ENCODE data around the gene UTP20. TPM values are rescaled to one million over a fixed set of nuclear protein-coding genes. Genes with fewer than 3 reads are reported as not detected.
"Not testable (repeated sequence)": the region's sequence is repeated elsewhere in the genome, so short reads cannot be mapped to it uniquely, and the experiment has no call there.

The UTP20 gene
- total RNA-seq, 4 donors from 2014 or later = 9.3 to 12.6 (median 10.7) TPM

- Histone ChIP-seq H3K4me1 (peaks cover 23 to 39% (median 29%) of the 10 kb centered on the region in 4 donors), H3K27me3 (no peaks in the 10 kb centered on the region), H3K36me3 (peaks cover 0 to 4% (median 0%) of the 10 kb centered on the region in 4 donors), H3K4me3 (peak within 1 kb of the TSS; percentile 73 to 92 (median 82)), H3K9me3 (no peaks in the 10 kb centered on the region), H3K27ac (replicated peaks in 1 of 4) (peak within 1 kb of the TSS; percentile 89 to 94 (median 90))
- WGBS = under 1% methylated on average over 55 of the region's 71 CpGs
- TF ChIP-seq POLR2A (IDR thresholded peaks at IDR 0.05; ENCODE audit: low read depth) = no peak
- TF ChIP-seq POLR2AphosphoS5 (IDR thresholded peaks at IDR 0.05) = peak; percentile 69 to 71
- intact Hi-C loops (cut with DNase I) = no loop called here
- peak; percentile 97 for DNase-seq (ENCODE audit: extremely low spot score)
These were observed 127.8 kb downstream of the UTP20 start, which contains the start of gene ARL1 for GRCh38 chr12:101407436-101408345. TSS of gene ARL1 (minus strand) at chr12:101407772. CDS start at chr12:101407645, 127 bp downstream.

GRCh38 chr12:101410169-101410568 is 130.3 kb downstream of the UTP20 start:
- H3K4me1 ChIP-seq = peaks cover 23 to 27% (median 26%) of the 10 kb centered on the region in 4 donors
- not testable (repeated sequence) for H3K9me3 ChIP-seq; H3K27me3 ChIP-seq; DNase-seq (ENCODE audit: extremely low spot score); H3K27ac ChIP-seq (replicated peaks in 1 of 4); H3K4me3 ChIP-seq; H3K36me3 ChIP-seq
- intact Hi-C loops (cut with DNase I) = loop anchor here (10.0 kb wide), 1 partner anchor 435 kb away; no protein-coding TSS in a partner anchor
- 84% methylated on average over 8 of the region's 8 CpGs for WGBS

- intact Hi-C loops (cut with DNase I) = loop anchor here (5.0 to 10.0 kb wide), 2 partner anchors 348 to 430 kb away; no protein-coding TSS in a partner anchor
- no peak for DNase-seq (ENCODE audit: extremely low spot score)
- 2% methylated on average over 2 of the region's 2 CpGs for WGBS
These were observed 134.7 kb downstream of the UTP20 start for GRCh38 chr12:101414533-101415119.

GRCh38 chr12:101415228-101415627 is 135.3 kb downstream of the UTP20 start:
- no peak overlapping the region for H3K4me3 ChIP-seq
- H3K27ac ChIP-seq (replicated peaks in 1 of 4) = no peak overlapping the region
- no peaks in the 10 kb centered on the region for H3K36me3 ChIP-seq
- no peaks in the 10 kb centered on the region for H3K27me3 ChIP-seq
- DNase-seq (ENCODE audit: extremely low spot score) = no peak
- H3K4me1 ChIP-seq = no peaks in the 10 kb centered on the region
- WGBS = 100% methylated on average over 1 of the region's 1 CpG
- no peak for TF ChIP-seq EP300 (IDR thresholded peaks at IDR 0.05)
- TF ChIP-seq POLR2AphosphoS5 (IDR thresholded peaks at IDR 0.05) = no peak
- TF ChIP-seq CTCF (IDR thresholded peaks at IDR 0.05) = no peak
- no peak for TF ChIP-seq POLR2A (IDR thresholded peaks at IDR 0.05; ENCODE audit: low read depth)
- no peaks in the 10 kb centered on the region for H3K9me3 ChIP-seq
- intact Hi-C loops (cut with DNase I) = loop anchor here (5.0 to 10.0 kb wide), 2 partner anchors 347 to 430 kb away; no protein-coding TSS in a partner anchor

More at GRCh38 chr12:101414533-101415119, 134.7 kb downstream of the UTP20 start:
- H3K27me3 ChIP-seq = no peaks in the 10 kb centered on the region
- TF ChIP-seq CTCF (IDR thresholded peaks at IDR 0.05) (peak; percentile 38 to 59 (median 46)), POLR2AphosphoS5 (IDR thresholded peaks at IDR 0.05) (no peak), POLR2A (IDR thresholded peaks at IDR 0.05; ENCODE audit: low read depth) (no peak)
- H3K9me3 ChIP-seq = no peaks in the 10 kb centered on the region
- no peaks in the 10 kb centered on the region for H3K36me3 ChIP-seq
- H3K27ac ChIP-seq (replicated peaks in 1 of 4) = no peak overlapping the region
- H3K4me1 ChIP-seq = no peaks in the 10 kb centered on the region
- no peak overlapping the region for H3K4me3 ChIP-seq

GRCh38 chr12:101422066-101422465 is 142.2 kb downstream of the UTP20 start:
- intact Hi-C loops (cut with DNase I); H3K9me3 ChIP-seq; H3K4me1 ChIP-seq; H3K4me3 ChIP-seq; DNase-seq (ENCODE audit: extremely low spot score); H3K27me3 ChIP-seq; H3K27ac ChIP-seq (replicated peaks in 1 of 4); H3K36me3 ChIP-seq: not testable (repeated sequence)
- WGBS = 89% methylated on average over 4 of the region's 4 CpGs

- Histone ChIP-seq H3K9me3 (no peaks in the 10 kb centered on the region), H3K36me3 (no peaks in the 10 kb centered on the region), H3K4me1 (no peaks in the 10 kb centered on the region), H3K4me3 (no peak overlapping the region), H3K27me3 (no peaks in the 10 kb centered on the region), H3K27ac (replicated peaks in 1 of 4) (no peak overlapping the region)
- DNase-seq (ENCODE audit: extremely low spot score) = no peak
- WGBS = 55% methylated on average over 2 of the region's 2 CpGs
- intact Hi-C loops (cut with DNase I) = no loop called here
- TF ChIP-seq EP300 (IDR thresholded peaks at IDR 0.05) (no peak), CTCF (IDR thresholded peaks at IDR 0.05) (no peak), POLR2AphosphoS5 (IDR thresholded peaks at IDR 0.05) (no peak), POLR2A (IDR thresholded peaks at IDR 0.05; ENCODE audit: low read depth) (no peak)
These were observed 144.7 kb downstream of the UTP20 start for GRCh38 chr12:101424620-101425019.
